A549 (cell line): ENCODE results near the gene GALNT12.

ENCODE experiments used
- MAX ChIP-seq: IDR thresholded peaks from 2 replicates; pipeline ENCODE4 v1.6.1; 2012
- TF ChIP-seq, protein P1 (sequence below): fragments of >200 bp; sonication (Bioruptor Twin); formaldehyde crosslinking; IDR thresholded peaks from 3 replicates; pipeline ENCODE4 v1.5.1; 2016

DNA sequence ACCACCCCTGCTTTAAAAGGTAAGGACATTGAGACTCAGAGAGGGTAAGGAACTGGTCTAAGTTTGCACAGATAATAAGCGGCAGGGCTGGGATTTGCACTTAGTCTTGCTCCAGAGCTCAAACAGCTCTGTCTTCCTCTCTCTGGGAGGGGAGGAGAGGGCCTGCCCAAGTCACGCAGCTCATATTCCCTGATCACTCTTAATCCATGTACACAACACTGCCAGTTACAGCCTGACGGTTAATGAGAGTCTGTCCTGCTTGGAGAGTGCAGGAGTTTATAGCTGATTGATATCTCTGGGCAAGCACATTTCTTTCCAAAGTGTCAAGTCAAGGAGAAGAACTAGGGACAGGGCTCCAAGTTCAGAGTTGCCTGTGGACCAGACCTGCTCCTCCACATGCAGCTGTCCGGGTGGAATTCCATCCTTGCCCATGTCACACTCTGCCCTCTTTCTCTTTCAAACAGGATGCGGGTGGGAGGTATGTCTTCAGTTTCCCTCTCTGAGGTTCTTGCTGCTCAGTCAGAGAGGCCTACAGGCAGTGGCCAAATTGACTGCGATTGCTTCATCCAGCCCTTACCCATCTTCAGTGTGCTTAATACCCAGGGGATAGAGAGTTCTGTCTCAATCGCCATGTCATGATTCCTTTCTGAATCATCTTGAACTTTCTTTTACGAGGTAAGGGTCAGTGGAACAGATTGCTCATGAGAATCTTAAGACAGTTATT, 54.5 kb downstream of the GALNT12 start:
- TF ChIP-seq, protein P1, sequence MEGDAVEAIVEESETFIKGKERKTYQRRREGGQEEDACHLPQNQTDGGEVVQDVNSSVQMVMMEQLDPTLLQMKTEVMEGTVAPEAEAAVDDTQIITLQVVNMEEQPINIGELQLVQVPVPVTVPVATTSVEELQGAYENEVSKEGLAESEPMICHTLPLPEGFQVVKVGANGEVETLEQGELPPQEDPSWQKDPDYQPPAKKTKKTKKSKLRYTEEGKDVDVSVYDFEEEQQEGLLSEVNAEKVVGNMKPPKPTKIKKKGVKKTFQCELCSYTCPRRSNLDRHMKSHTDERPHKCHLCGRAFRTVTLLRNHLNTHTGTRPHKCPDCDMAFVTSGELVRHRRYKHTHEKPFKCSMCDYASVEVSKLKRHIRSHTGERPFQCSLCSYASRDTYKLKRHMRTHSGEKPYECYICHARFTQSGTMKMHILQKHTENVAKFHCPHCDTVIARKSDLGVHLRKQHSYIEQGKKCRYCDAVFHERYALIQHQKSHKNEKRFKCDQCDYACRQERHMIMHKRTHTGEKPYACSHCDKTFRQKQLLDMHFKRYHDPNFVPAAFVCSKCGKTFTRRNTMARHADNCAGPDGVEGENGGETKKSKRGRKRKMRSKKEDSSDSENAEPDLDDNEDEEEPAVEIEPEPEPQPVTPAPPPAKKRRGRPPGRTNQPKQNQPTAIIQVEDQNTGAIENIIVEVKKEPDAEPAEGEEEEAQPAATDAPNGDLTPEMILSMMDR, result no peak
- TF ChIP-seq MAX, result no peak
